GM12865 (cell line): ENCODE measurements around the gene A4GNT.
"Not testable (repeated sequence)": the region's sequence is repeated elsewhere in the genome, so short reads cannot be mapped to it uniquely, and the experiment has no call there.

Experiments used
- DNase-seq: peaks from one replicate; pipeline ENCODE4 v3.0.0; 2010; ENCODE audit warnings: low read depth
- H3K4me3 ChIP-seq: 2 replicates; pipeline ENCODE4 v1.5.1; 2011; ENCODE audit warnings: mild to moderate bottlenecking, low read depth, low read length, control low read depth
- TF ChIP-seq, protein P1 (sequence below): IDR thresholded peaks from 2 replicates; pipeline ENCODE4 v1.5.1; 2011; ENCODE audit warnings: low read length, control low read depth, low read depth, inconsistent platforms; ENCODE audit not compliant: insufficient read depth; ENCODE audit errors: missing control alignments

A4GNT gene

DNA sequence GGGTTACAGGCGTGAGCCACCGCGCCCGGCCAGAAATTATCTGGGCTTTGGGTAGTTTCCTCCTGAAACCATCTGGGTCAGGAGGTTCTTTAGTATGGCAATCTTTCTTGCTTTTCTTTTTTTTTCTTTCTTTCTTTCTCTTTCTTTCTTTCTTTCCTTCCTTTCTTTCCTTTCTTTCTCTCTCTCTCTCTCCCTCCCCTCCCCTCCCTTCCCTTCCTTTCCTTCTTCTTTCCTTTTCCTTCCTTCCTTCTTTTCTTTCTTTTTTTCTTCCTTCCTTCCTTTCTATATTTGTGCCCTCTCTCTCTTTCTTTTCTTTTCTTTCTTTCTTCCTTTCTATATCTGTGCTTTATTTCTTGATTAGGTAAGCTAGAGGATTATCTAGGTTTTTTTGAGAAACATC is 25.6 kb upstream of the A4GNT start:
- no peak for DNase-seq
- TF ChIP-seq, protein P1, sequence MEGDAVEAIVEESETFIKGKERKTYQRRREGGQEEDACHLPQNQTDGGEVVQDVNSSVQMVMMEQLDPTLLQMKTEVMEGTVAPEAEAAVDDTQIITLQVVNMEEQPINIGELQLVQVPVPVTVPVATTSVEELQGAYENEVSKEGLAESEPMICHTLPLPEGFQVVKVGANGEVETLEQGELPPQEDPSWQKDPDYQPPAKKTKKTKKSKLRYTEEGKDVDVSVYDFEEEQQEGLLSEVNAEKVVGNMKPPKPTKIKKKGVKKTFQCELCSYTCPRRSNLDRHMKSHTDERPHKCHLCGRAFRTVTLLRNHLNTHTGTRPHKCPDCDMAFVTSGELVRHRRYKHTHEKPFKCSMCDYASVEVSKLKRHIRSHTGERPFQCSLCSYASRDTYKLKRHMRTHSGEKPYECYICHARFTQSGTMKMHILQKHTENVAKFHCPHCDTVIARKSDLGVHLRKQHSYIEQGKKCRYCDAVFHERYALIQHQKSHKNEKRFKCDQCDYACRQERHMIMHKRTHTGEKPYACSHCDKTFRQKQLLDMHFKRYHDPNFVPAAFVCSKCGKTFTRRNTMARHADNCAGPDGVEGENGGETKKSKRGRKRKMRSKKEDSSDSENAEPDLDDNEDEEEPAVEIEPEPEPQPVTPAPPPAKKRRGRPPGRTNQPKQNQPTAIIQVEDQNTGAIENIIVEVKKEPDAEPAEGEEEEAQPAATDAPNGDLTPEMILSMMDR, result no peak
- H3K4me3 ChIP-seq, result no peak overlapping the region

DNA sequence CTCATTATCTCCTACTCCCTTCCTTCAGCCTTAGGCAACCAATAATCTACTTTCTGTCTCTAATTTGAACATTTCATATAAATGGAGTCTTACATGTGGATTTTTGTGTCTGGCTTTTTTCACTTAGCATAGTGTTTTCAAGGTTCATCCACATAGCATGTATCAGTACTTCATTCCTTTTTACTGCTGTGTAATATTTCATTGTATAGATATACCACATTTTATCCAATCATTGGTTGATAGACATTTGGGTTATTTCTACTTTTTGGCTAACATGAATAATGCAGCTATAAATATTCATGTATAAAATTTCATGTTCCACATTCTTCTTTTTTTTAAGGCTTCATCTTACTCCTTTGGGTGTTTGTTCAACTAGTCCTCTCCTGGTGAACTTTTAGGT is 22.3 kb upstream of the A4GNT start:
- TF ChIP-seq, protein P1, result no peak
- DNase-seq, result no peak
- H3K4me3 ChIP-seq, result no peak overlapping the region

DNA sequence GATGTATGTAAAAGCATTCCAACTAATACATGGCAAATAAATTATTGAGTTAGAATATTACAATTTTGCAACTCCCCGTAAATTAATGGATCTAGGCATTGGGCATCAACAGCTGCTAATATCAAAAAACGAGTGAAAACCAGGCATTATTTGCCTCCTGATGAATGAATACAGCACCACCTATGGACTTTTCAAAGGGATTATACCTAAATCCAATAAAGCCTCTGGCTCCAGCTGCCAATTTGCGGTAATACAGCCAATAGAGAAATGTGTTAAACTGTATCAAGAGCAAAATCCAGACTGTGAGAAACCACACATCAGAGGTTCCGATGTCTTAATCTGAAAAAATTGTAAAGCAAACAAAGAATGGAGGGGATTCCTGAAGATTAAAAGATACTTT is 16.3 kb upstream of the A4GNT start:
- TF ChIP-seq, protein P1, result no peak
- no peak overlapping the region for H3K4me3 ChIP-seq
- no peak for DNase-seq

DNA sequence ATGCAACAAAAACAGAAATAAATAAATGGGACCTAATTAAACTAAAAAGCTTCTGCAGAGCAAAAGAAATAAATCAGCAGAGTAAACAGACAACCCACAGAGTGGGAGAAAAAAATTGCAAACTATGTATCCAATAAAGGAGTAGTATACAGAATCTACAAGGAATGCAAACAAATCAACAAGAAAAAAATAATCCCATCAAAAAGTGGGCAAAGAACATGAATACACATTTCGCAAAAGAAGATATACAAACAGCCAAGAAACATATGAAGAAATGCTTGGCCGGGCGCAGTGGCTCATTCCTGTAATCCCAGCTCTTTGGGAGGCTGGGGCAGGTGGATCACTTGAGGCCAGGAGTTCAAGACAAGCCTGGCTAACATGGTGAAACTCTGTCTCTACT is 10.0 kb upstream of the A4GNT start:
- not testable (repeated sequence) for DNase-seq, H3K4me3 ChIP-seq

DNA sequence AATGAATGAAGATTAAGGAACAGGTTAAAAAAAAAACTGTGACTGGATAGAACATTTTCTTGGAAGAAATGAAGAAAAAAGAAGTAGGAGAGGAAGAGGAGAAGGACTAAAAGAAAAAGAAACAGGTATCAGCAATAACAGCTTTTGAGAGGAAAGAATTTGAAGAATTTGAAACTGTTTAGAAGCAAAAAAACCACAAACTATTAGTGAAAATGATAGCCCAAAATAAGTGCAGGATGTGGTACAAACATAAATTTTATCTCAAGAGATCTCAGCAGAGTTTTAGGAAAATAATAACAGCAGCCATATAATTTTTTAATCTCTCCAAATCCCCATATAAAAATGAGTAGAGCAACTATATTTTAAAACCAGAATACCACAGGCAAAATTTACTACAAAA is 8.8 kb upstream of the A4GNT start:
- TF ChIP-seq, protein P1, result no peak
- DNase-seq, result no peak

DNA sequence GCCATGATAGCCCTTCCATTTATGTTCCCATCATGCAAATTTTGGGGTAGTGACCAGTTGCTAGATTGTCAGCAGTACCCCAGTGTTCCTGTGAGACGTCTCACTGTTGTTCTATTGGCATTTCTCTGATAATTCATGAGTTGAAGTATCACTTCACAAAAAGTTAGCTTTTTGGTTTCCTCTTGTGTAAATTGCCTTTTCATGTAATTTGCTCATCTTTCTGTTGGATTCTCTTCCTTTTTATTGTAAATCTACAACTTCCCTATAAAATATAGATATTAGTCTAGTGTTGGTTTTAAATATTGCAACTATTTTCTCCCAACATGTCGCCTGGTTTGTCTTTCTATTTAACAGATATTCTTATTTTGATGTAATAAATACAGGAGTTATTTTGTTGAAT is 7.5 kb upstream of the A4GNT start:
- TF ChIP-seq, protein P1, result no peak

More for the DNA sequence above, 8.8 kb upstream of the A4GNT start:
- no peak overlapping the region for H3K4me3 ChIP-seq

DNA sequence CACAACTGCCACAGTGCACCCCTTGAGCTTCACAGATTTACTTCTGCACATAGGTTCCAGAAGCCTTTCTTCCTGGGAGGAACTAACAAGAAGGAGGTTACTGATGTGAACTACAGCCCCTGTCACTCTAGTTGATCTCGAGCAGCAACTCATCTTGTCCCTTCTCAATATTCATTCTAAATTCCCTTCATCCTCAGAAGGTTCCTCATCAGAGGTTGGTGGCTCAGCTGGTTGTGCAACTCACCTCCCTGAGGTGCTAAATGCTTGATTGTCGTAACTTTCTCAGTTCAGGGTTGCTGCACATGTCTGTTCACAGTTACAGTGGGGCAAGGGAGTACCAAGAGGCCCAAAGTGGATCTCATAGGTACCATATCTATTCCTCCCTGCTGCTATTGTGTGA is 5.7 kb upstream of the A4GNT start:
- TF ChIP-seq, protein P1, result no peak
- no peak overlapping the region for H3K4me3 ChIP-seq
- DNase-seq, result no peak

More for the DNA sequence above, 7.5 kb upstream of the A4GNT start:
- DNase-seq, result no peak
- no peak overlapping the region for H3K4me3 ChIP-seq

DNA sequence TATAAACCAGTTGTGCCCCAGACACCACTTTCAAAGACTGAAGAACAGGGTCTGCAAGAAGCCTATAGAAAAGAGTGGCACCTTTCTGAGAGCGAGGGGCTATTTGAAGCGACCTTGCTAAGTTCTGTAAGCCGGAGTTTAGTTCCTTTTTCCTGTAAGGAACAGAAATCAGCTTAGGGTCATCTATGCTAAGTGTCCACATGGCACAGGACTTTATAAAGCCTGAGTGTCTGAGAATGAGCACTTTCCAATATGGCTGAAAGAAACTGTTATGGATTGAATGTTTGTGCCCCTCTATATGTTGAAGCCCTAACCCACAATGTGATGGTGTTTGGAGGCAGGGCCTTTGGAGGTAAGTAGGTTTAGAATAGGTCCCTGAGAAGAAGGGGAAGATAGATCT is 4.0 kb upstream of the A4GNT start:
- TF ChIP-seq, protein P1, result no peak
- no peak overlapping the region for H3K4me3 ChIP-seq
- no peak for DNase-seq
